GM10248 (cell line): Measurements from ENCODE around the gene CACNA1G.

Experiments
- CTCF ChIA-PET: fragments of 300-600 bp; sonication (Branson Sonifier 250); formaldehyde crosslinking; extraction: SDS; loops from one replicate; lab custom pipeline; 2021; ENCODE audit warnings: antibody characterized with exemption; lab: Yijun Ruan, JAX
- POLR2A ChIA-PET: fragments of 350-650 bp; sonication (Branson Sonifier 250); formaldehyde crosslinking; extraction: SDS; loops from one replicate; lab custom pipeline; 2020; ENCODE audit warnings: antibody characterized with exemption; lab: Yijun Ruan, JAX
- DNase-seq: peaks from one replicate; pipeline ENCODE4 v3.0.0; 2012; ENCODE audit errors: extremely low spot score
- CTCF ChIP-seq: IDR thresholded peaks from 2 replicates; pipeline ENCODE4 v1.5.1; 2012; ENCODE audit warnings: mild to moderate bottlenecking, low read depth; ENCODE audit errors: extremely low read depth, missing control alignments, control extremely low read depth

CACNA1G gene

GRCh38 chr17:50667259-50668024 lies 106.9 kb downstream of the CACNA1G start:
- no peak for DNase-seq
- CTCF ChIA-PET = interaction anchor here (1.1 kb wide), 1 partner anchor 11 kb away, joined by 3 read pairs; no protein-coding TSS in a partner anchor
- TF ChIP-seq CTCF = no peak
- POLR2A ChIA-PET = no interaction called here

GRCh38 chr17:50668025-50668837 lies 107.7 kb downstream of the CACNA1G start:
- DNase-seq = no peak
- ChIA-PET POLR2A (no interaction called here), CTCF (interaction anchor here (1.1 to 1.2 kb wide), 2 partner anchors 16 to 45 kb away, joined by 3 to 4 read pairs; no protein-coding TSS in a partner anchor)
- TF ChIP-seq CTCF = no peak

GRCh38 chr17:50668838-50669581 lies 108.5 kb downstream of the CACNA1G start:
- TF ChIP-seq CTCF = no peak
- CTCF ChIA-PET = interaction anchor here (1.1 to 1.2 kb wide), 2 partner anchors 17 to 46 kb away, joined by 3 to 4 read pairs; no protein-coding TSS in a partner anchor
- POLR2A ChIA-PET = interaction anchor here (0.6 kb wide), 1 partner anchor 28 kb away, joined by 3 read pairs; no protein-coding TSS in a partner anchor
- no peak for DNase-seq

GRCh38 chr17:50672071-50672470 lies 111.6 kb downstream of the CACNA1G start:
- ChIA-PET CTCF (interaction anchor here (1.2 kb wide), 1 partner anchor 20 kb away, joined by 3 read pairs; no protein-coding TSS in a partner anchor), POLR2A (no interaction called here)
- no peak for TF ChIP-seq CTCF
- DNase-seq = no peak

GRCh38 chr17:50672831-50673551 lies 112.5 kb downstream of the CACNA1G start:
- CTCF ChIA-PET = interaction anchor here (1.2 kb wide), 1 partner anchor 19 kb away, joined by 3 read pairs; no protein-coding TSS in a partner anchor
- DNase-seq = no peak
- TF ChIP-seq CTCF = no peak
- POLR2A ChIA-PET = no interaction called here

GRCh38 chr17:50675190-50675589 lies 114.7 kb downstream of the CACNA1G start:
- no peak for DNase-seq
- ChIA-PET CTCF (interaction anchor here (1.2 kb wide), 1 partner anchor 20 kb away, joined by 3 read pairs; no protein-coding TSS in a partner anchor), POLR2A (no interaction called here)
- no peak for TF ChIP-seq CTCF
